SU-DHL-6 (cell line): ENCODE measurements around the gene INTS3.

Experiments
- H2AFZ ChIP-seq: fragments of 200-600 bp; sonication (generic); 2 replicates; pipeline ENCODE4 v1.6.1; 2014; ENCODE audit warnings: low read depth, mild to moderate bottlenecking, moderate library complexity, mixed read lengths, antibody characterized with exemption, low read length; ENCODE audit not compliant: severe bottlenecking
- H3F3A ChIP-seq: fragments of 200-600 bp; shearing (Covaris generic); 2 replicates; pipeline ENCODE4 v1.6.0; 2016; ENCODE audit warnings: antibody characterized with exemption, mild to moderate bottlenecking; ENCODE audit not compliant: insufficient read depth
- H3K27ac ChIP-seq: fragments of 200-600 bp; sonication (generic); 2 replicates; pipeline ENCODE4 v1.5.1; 2016; ENCODE audit warnings: low read depth, mild to moderate bottlenecking, low read length, moderate library complexity, mixed read lengths
- H3K27me3 ChIP-seq: fragments of 200-600 bp; sonication (generic), shearing (Covaris generic); 2 replicates; pipeline ENCODE4 v1.6.0; 2014; ENCODE audit warnings: mild to moderate bottlenecking, low read length
- H3K36me3 ChIP-seq: fragments of 200-600 bp; sonication (generic); 2 replicates; pipeline ENCODE4 v1.6.1; 2014; ENCODE audit warnings: mild to moderate bottlenecking, low read length, mixed read lengths
- H3K4me2 ChIP-seq: fragments of 300-600, 200-600 bp; shearing (Covaris generic), sonication (generic); 2 replicates; pipeline ENCODE4 v1.6.0; 2014; ENCODE audit warnings: low read length, low read depth, mild to moderate bottlenecking; ENCODE audit not compliant: poor library complexity, severe bottlenecking
- H3K4me3 ChIP-seq: fragments of 200-600 bp; sonication (generic); 2 replicates; pipeline ENCODE4 v1.5.1; 2014; ENCODE audit warnings: antibody characterized with exemption, low read length, mild to moderate bottlenecking, mixed read lengths; ENCODE audit not compliant: insufficient read depth, poor library complexity, severe bottlenecking
- H3K79me2 ChIP-seq: fragments of 200-600 bp; sonication (generic); 2 replicates; pipeline ENCODE4 v1.6.1; 2014; ENCODE audit warnings: mild to moderate bottlenecking, low read length, moderate library complexity; ENCODE audit not compliant: insufficient read depth
- H3K9ac ChIP-seq: fragments of 200-600 bp; sonication (generic); 2 replicates; pipeline ENCODE4 v1.7.0; 2014; ENCODE audit warnings: mild to moderate bottlenecking, low read length
- H3K9me2 ChIP-seq: fragments of 200-600 bp; sonication (generic); replicated peaks from 2 replicates; pipeline ENCODE4 v1.6.1; 2014; ENCODE audit warnings: low read length; ENCODE audit not compliant: insufficient read depth
- H3K9me3 ChIP-seq: fragments of 200-600 bp; sonication (generic); 2 replicates; pipeline ENCODE4 v1.6.1; 2014; ENCODE audit warnings: low read length, mixed read lengths; ENCODE audit not compliant: insufficient read depth
- H4K20me1 ChIP-seq: fragments of 200-600 bp; sonication (generic); 2 replicates; pipeline ENCODE4 v1.6.1; 2014; ENCODE audit warnings: low read depth, mild to moderate bottlenecking, antibody characterized with exemption, low read length, moderate library complexity, mixed read lengths
- EZH2phosphoT487 ChIP-seq: fragments of 200-600 bp; sonication (generic), shearing (Covaris generic); conservative IDR thresholded peaks from 2 replicates; pipeline ENCODE4 v1.6.1; 2018; ENCODE audit warnings: mild to moderate bottlenecking, antibody characterized with exemption, low read length, moderate library complexity, mixed read lengths
- TF ChIP-seq, protein P1 (sequence below): fragments of 200-600 bp; sonication (generic); IDR thresholded peaks from one replicate; pipeline ENCODE4 v1.5.1; 2017; ENCODE audit warnings: antibody characterized with exemption, mild to moderate bottlenecking, low read length, moderate library complexity; ENCODE audit not compliant: insufficient read depth, poor library complexity, severe bottlenecking

The INTS3 gene

DNA sequence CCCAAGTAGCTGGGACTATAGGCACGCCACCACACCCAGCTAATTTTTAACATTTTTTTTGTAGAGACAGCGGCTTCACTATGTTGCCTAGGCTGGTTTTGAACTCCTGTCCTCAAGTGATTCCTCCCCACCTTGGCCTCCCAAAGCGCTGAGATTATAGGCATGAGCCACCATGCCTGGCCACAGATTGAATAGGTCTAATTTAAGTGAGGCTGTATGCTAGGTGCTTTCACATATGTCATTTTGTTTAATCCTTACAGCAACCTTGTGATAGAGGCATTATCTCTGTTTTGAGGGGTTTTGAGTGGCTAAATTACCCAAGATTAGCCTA, 7.2 kb downstream of the INTS3 start:
- H3K27me3 ChIP-seq: no peaks in the 10 kb centered on the region
- no peaks in the 10 kb centered on the region; the same call in 1 of the 2 replicates for H3K36me3 ChIP-seq
- H3F3A ChIP-seq: peaks cover 3% of the 10 kb centered on the region; the same call in 1 of the 2 replicates
- H3K79me2 ChIP-seq: peaks cover 9% of the 10 kb centered on the region; the same call in 1 of the 2 replicates
- H3K9me3 ChIP-seq: no peaks in the 10 kb centered on the region
- H4K20me1 ChIP-seq: no peaks in the 10 kb centered on the region
- no peaks in the 10 kb centered on the region for H3K9me2 ChIP-seq
- H3K4me2 ChIP-seq: no peak overlapping the region
- H3K4me3 ChIP-seq: no peak overlapping the region
- H3K9ac ChIP-seq: no peak overlapping the region
- no peak overlapping the region for H2AFZ ChIP-seq
- no peak overlapping the region for H3K27ac ChIP-seq
- TF ChIP-seq, protein P1, sequence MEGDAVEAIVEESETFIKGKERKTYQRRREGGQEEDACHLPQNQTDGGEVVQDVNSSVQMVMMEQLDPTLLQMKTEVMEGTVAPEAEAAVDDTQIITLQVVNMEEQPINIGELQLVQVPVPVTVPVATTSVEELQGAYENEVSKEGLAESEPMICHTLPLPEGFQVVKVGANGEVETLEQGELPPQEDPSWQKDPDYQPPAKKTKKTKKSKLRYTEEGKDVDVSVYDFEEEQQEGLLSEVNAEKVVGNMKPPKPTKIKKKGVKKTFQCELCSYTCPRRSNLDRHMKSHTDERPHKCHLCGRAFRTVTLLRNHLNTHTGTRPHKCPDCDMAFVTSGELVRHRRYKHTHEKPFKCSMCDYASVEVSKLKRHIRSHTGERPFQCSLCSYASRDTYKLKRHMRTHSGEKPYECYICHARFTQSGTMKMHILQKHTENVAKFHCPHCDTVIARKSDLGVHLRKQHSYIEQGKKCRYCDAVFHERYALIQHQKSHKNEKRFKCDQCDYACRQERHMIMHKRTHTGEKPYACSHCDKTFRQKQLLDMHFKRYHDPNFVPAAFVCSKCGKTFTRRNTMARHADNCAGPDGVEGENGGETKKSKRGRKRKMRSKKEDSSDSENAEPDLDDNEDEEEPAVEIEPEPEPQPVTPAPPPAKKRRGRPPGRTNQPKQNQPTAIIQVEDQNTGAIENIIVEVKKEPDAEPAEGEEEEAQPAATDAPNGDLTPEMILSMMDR: no peak
- no peak for TF ChIP-seq EZH2phosphoT487

DNA sequence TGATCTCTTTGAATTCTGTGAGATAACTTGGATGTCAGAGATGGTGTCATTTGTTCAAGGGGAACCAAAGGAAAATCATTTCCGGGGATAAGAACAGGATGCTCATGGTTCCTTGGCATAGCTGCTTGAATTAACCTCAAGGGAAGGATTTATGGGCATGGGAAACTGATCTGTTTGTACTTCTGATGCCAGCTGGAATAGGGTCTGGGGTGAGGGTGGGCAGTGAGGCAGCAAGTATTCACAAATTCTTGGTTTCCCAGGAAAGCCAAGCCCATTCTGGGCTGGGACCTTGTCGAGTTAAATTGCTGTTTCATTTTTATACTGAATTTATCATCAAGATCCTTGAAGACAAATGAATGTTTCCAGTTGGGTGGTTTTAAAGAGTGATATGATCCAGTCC, 14.1 kb downstream of the INTS3 start:
- Histone ChIP-seq H3K36me3 (peaks cover 7% of the 10 kb centered on the region; the same call in 1 of the 2 replicates), H4K20me1 (no peaks in the 10 kb centered on the region), H3K79me2 (no peaks in the 10 kb centered on the region; the same call in 1 of the 2 replicates), H2AFZ (no peak overlapping the region), H3K27me3 (no peaks in the 10 kb centered on the region), H3K27ac (no peak overlapping the region), H3K9me2 (no peaks in the 10 kb centered on the region), H3K4me2 (no peak overlapping the region), H3K4me3 (no peak overlapping the region), H3F3A (no peaks in the 10 kb centered on the region), H3K9me3 (no peaks in the 10 kb centered on the region), H3K9ac (no peak overlapping the region)
- TF ChIP-seq EZH2phosphoT487: no peak
- TF ChIP-seq, protein P1: no peak

DNA sequence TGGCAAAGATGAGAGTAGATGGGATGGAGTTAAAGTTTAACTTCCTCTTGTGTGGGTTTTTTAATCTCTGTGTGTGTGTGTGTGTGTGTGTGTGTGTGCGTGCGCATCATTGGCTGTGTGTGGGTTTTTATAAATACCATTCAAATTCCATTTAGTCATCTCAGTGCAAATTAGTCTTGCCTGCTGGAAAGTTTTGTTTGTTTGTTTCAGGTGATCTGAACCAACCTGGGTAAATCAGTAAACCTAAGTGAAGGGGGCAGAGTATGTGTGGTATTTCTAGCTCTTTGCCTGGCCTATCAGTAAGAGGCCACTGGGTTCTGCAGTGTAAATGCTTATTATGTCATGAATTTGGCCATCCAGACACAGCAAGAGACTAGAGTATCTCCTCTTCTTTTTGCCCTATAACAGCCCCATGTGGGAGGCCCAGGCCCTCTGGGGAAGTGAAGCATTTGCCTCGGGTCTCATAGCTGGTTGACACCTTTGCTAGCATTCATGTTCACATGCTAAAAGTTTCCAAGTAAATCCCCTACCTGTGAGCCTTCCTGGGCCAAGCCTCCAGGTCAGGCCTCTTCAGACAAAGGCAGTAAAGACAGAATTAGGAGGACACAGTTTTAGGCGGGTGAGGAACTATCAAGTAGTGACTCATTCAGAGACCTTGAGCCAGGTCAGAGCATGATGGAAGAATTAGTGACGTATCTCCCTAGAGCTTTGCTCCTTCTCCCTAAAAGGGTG, 14.7 kb downstream of the INTS3 start:
- no peaks in the 10 kb centered on the region for H3K27me3 ChIP-seq
- H3K9me3 ChIP-seq: no peaks in the 10 kb centered on the region
- no peak for TF ChIP-seq EZH2phosphoT487
- TF ChIP-seq, protein P1: no peak
- no peak overlapping the region for H2AFZ ChIP-seq
- H3K9ac ChIP-seq: no peak overlapping the region
- H3K9me2 ChIP-seq: no peaks in the 10 kb centered on the region
- no peak overlapping the region for H3K27ac ChIP-seq
- H3K4me3 ChIP-seq: no peak overlapping the region
- H3K36me3 ChIP-seq: peaks cover 10% of the 10 kb centered on the region; the same call in 1 of the 2 replicates
- no peaks in the 10 kb centered on the region for H4K20me1 ChIP-seq
- no peak overlapping the region for H3K4me2 ChIP-seq
- H3K79me2 ChIP-seq: no peaks in the 10 kb centered on the region; the same call in 1 of the 2 replicates
- H3F3A ChIP-seq: no peaks in the 10 kb centered on the region
